ENCODE data around the gene NEK10. TPM values are rescaled to one million over a fixed set of nuclear protein-coding genes. Genes with fewer than 3 reads are reported as not detected.
"Not testable (repeated sequence)": the region's sequence is repeated elsewhere in the genome, so short reads cannot be mapped to it uniquely, and the experiment has no call there.

NEK10 gene
- total and polyA plus RNA-seq, 9 of the 15 experiments (the other 6 are each of a cell fraction or from before 2014, with no cell fraction given), result 0.07 TPM; not detected in 8

DNA sequence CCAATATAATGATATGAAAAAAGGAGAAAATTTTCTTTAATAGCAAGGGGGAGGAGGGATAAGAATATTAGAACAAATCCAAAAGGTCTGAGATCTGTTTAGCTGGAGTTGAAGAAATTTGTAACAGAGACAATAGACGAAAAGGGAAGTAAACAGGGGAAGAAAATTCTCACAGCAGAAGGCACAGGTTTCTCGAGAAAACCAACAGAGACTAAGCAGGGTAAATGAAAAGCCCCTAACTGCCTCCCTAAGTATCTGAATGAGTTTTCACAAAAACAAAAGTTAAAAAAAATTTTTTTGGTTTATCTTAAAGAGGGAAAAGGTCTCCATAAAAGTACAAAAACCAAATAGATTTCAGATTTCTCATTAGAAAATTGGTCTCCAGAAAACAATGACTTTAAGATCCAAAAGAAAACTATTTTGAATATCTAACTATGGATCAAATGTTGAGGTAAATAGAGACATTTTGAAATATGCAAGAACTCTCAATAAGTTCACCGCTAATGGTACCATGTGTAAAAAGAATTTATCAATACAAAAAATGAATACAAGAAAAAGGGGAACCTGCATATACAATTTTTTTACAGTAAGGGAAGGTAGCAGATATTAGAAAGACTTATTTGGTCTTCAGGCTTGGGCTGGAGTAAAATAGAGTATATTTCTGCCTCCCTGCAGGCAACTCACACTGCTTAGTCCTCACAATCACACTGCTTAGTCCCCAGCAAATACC is 23.9 kb upstream of the NEK10 start:
- no peaks in the 10 kb centered on the region for H3K9me3 ChIP-seq (replicated peaks; ENCODE audit: control insufficient read depth, insufficient read depth, low read depth, low read length)
- H3K9ac ChIP-seq (ENCODE audit: insufficient read depth in 1 of 2, low read depth in 2 of 2, low read length in 2 of 2), result no peak overlapping the region
- no TSS peak for BruUV-seq (replicated peaks)
- DNase-seq (ENCODE audit: extremely low read depth in 1 of 4, low spot score in 3 of 4) (no peak), FAIRE-seq (no peak), ATAC-seq (no peak)
- no peaks in the 10 kb centered on the region for H3K36me3 ChIP-seq (ENCODE audit: control insufficient read depth, insufficient read depth, low read length)
- H2AFZ ChIP-seq (ENCODE audit: low read depth, low read length), result no peak overlapping the region
- ChIA-PET POLR2A (no interaction called here), CTCF (ENCODE audit: low intra/inter-chr PET ratio) (no interaction called here)
- no peaks in the 10 kb centered on the region for H3K4me1 ChIP-seq (replicated peaks in 1 of 2; ENCODE audit: control insufficient read depth in 2 of 2, insufficient read depth in 2 of 2, low read length in 2 of 2)
- in situ Hi-C loops (cut with MboI), result no loop called here
- H3K27me3 ChIP-seq (ENCODE audit: control insufficient read depth in 2 of 2, insufficient read depth in 2 of 2, low read length in 2 of 2), result no peaks in the 10 kb centered on the region
- TF ChIP-seq ZEB2 (IDR thresholded peaks at IDR 0.05), result no peak
- no peak for TF ChIP-seq RNF2 (IDR thresholded peaks at IDR 0.05)
- TF ChIP-seq SIX5 (IDR thresholded peaks at IDR 0.05; ENCODE audit: borderline replicate concordance in 1 of 2, insufficient read depth in 1 of 2, low read depth in 1 of 2, low read length in 2 of 2), result no peak
- TF ChIP-seq, protein P1, sequence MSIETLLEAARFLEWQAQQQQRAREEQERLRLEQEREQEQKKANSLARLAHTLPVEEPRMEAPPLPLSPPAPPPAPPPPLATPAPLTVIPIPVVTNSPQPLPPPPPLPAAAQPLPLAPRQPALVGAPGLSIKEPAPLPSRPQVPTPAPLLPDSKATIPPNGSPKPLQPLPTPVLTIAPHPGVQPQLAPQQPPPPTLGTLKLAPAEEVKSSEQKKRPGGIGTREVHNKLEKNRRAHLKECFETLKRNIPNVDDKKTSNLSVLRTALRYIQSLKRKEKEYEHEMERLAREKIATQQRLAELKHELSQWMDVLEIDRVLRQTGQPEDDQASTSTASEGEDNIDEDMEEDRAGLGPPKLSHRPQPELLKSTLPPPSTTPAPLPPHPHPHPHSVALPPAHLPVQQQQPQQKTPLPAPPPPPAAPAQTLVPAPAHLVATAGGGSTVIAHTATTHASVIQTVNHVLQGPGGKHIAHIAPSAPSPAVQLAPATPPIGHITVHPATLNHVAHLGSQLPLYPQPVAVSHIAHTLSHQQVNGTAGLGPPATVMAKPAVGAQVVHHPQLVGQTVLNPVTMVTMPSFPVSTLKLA (conservative IDR thresholded peaks at IDR 0.05), result no peak
- no peak for TF ChIP-seq SMARCC2 (IDR thresholded peaks at IDR 0.05; ENCODE audit: low read depth)
- TF ChIP-seq MCM7 (IDR thresholded peaks at IDR 0.05), result no peak
- TF ChIP-seq NCOR1 (IDR thresholded peaks at IDR 0.05), result no peak
- no peak for TF ChIP-seq ZNF239 (CRISPR knock-in tag; IDR thresholded peaks at IDR 0.05)
- TF ChIP-seq TGIF2 (CRISPR knock-in tag; IDR thresholded peaks at IDR 0.05), result no peak
- no peak for TF ChIP-seq SNIP1 (IDR thresholded peaks at IDR 0.05; ENCODE audit: low read depth)
- TF ChIP-seq ERF (CRISPR knock-in tag; IDR thresholded peaks at IDR 0.05), result no peak
- 11% methylated on average over 3 of the region's 3 CpGs for WGBS (ENCODE audit: insufficient coverage, low coverage, missing lambda C conversion rate)
- intact Hi-C loops (cut with micrococcal nuclease), result no loop called here
- no peak overlapping the region for H3K4me3 ChIP-seq
- H3K79me2 ChIP-seq (ENCODE audit: control insufficient read depth, insufficient read depth, low read length), result no peaks in the 10 kb centered on the region
- H3K9me1 ChIP-seq (ENCODE audit: control insufficient read depth, insufficient read depth, low read length), result no peaks in the 10 kb centered on the region
- H4K20me1 ChIP-seq (replicated peaks; ENCODE audit: control insufficient read depth, insufficient read depth, low read length), result no peaks in the 10 kb centered on the region
- no peak overlapping the region for H3K4me2 ChIP-seq (ENCODE audit: insufficient read depth, low read length)
- no peak overlapping the region for H3K27ac ChIP-seq (ENCODE audit: extremely low read depth, low read depth, low read length)

DNA sequence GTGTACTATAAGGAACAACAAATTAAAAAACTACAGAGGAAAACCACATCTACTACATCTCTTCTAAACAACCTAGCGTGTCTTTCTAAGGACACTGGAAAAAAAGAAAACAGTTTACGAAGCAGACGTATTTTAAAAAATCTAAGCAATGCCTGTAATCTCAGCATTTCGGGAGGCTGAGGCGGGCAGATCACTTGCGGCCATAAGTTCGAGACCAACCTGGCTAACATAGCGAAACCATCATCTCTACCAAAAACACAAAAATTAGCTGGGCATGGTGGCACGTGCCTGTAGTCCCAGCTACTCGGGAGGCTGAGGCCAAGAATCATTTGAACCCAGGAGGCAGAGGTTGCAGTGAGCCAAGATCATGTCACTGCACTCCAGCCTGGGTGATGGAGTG is 23.2 kb upstream of the NEK10 start:
- H3K9me1 ChIP-seq (ENCODE audit: control insufficient read depth, insufficient read depth, low read length); CTCF ChIA-PET (ENCODE audit: low intra/inter-chr PET ratio); H3K9me3 ChIP-seq (replicated peaks; ENCODE audit: control insufficient read depth, insufficient read depth, low read depth, low read length); H3K79me2 ChIP-seq (ENCODE audit: control insufficient read depth, insufficient read depth, low read length); FAIRE-seq; H3K36me3 ChIP-seq (ENCODE audit: control insufficient read depth, insufficient read depth, low read length); H3K27ac ChIP-seq (ENCODE audit: extremely low read depth, low read depth, low read length); H3K9ac ChIP-seq (ENCODE audit: insufficient read depth in 1 of 2, low read depth in 2 of 2, low read length in 2 of 2); H4K20me1 ChIP-seq (replicated peaks; ENCODE audit: control insufficient read depth, insufficient read depth, low read length); H3K4me3 ChIP-seq; H3K4me1 ChIP-seq (replicated peaks in 1 of 2; ENCODE audit: control insufficient read depth in 2 of 2, insufficient read depth in 2 of 2, low read length in 2 of 2); POLR2A ChIA-PET; H3K4me2 ChIP-seq (ENCODE audit: insufficient read depth, low read length); intact Hi-C loops (cut with micrococcal nuclease); BruUV-seq (replicated peaks); ATAC-seq; in situ Hi-C loops (cut with MboI); DNase-seq (ENCODE audit: extremely low read depth in 1 of 4, low spot score in 3 of 4); H3K27me3 ChIP-seq (ENCODE audit: control insufficient read depth in 2 of 2, insufficient read depth in 2 of 2, low read length in 2 of 2); H2AFZ ChIP-seq (ENCODE audit: low read depth, low read length): not testable (repeated sequence)
- WGBS (ENCODE audit: insufficient coverage, low coverage, missing lambda C conversion rate), result 41% methylated on average over 10 of the region's 10 CpGs
